H9 (cell line): Measurements from ENCODE around the gene CPA2. TPM values are rescaled to one million over a fixed set of nuclear protein-coding genes. Genes with fewer than 3 reads are reported as not detected.

Source experiments
- DNase-seq: peaks from one replicate; pipeline ENCODE4 v3.0.0-alpha.2; 2017
- H2AFZ ChIP-seq: one replicate; pipeline ENCODE4 v1.6.1; 2013; ENCODE audit warnings: mild to moderate bottlenecking, low read length, control low read depth, moderate library complexity
- H2AK5ac ChIP-seq: 2 replicates; pipeline ENCODE4 v1.6.1; 2013; ENCODE audit warnings: low read length, control low read depth, mixed read lengths; ENCODE audit not compliant: insufficient read length
- H2BK120ac ChIP-seq: one replicate; pipeline ENCODE4 v1.6.1; 2013; ENCODE audit warnings: low read depth, mild to moderate bottlenecking, low read length, control low read depth, inconsistent platforms; ENCODE audit not compliant: poor library complexity, severe bottlenecking
- H2BK12ac ChIP-seq: 2 replicates; pipeline ENCODE4 v1.6.1; 2013; ENCODE audit warnings: low read length, control low read depth, mixed read lengths, low read depth; ENCODE audit not compliant: insufficient read length
- H2BK15ac ChIP-seq: 2 replicates; pipeline ENCODE4 v1.6.1; 2013; ENCODE audit warnings: low read depth, low read length, control low read depth
- H2BK20ac ChIP-seq: one replicate; pipeline ENCODE4 v1.6.1; 2013; ENCODE audit warnings: low read depth, mild to moderate bottlenecking, low read length, control low read depth, inconsistent platforms; ENCODE audit not compliant: poor library complexity, severe bottlenecking
- H2BK5ac ChIP-seq: 2 replicates; pipeline ENCODE4 v1.6.1; 2013; ENCODE audit warnings: low read length, control low read depth, mixed read lengths; ENCODE audit not compliant: insufficient read length
- H3K14ac ChIP-seq: 2 replicates; pipeline ENCODE4 v1.6.1; 2013; ENCODE audit warnings: low read length, control low read depth; ENCODE audit not compliant: insufficient read depth
- H3K18ac ChIP-seq: 2 replicates; pipeline ENCODE4 v1.6.1; 2013; ENCODE audit warnings: low read depth, mild to moderate bottlenecking, mixed read lengths, low read length, control low read depth; ENCODE audit not compliant: insufficient read length
- H3K23ac ChIP-seq: 2 replicates; pipeline ENCODE4 v1.6.1; 2013; ENCODE audit warnings: low read length, control low read depth, mixed read lengths, low read depth; ENCODE audit not compliant: insufficient read length
- H3K23me2 ChIP-seq: 2 replicates; pipeline ENCODE4 v1.6.1; 2013; ENCODE audit warnings: low read depth, mild to moderate bottlenecking, mixed read lengths, low read length, control low read depth; ENCODE audit not compliant: insufficient read length, poor library complexity, severe bottlenecking
- H3K27ac ChIP-seq: 2 replicates; pipeline ENCODE4 v1.5.1; 2013; ENCODE audit warnings: low read length, control low read depth, mixed read lengths, low read depth; ENCODE audit not compliant: insufficient read length
- H3K27me3 ChIP-seq: 2 replicates; pipeline ENCODE4 v1.6.1; 2013; ENCODE audit warnings: low read length, control low read depth, inconsistent platforms; ENCODE audit not compliant: insufficient read depth
- H3K4ac ChIP-seq: 2 replicates; pipeline ENCODE4 v1.6.1; 2013; ENCODE audit warnings: low read depth, mild to moderate bottlenecking, control low read depth, inconsistent platforms, low read length, moderate library complexity
- H3K4me1 ChIP-seq: 2 replicates; pipeline ENCODE4 v1.6.1; 2013; ENCODE audit warnings: low read length, control low read depth, inconsistent platforms; ENCODE audit not compliant: insufficient read depth
- H3K4me2 ChIP-seq: 2 replicates; pipeline ENCODE4 v1.6.1; 2013; ENCODE audit warnings: low read length, control low read depth, mixed read lengths; ENCODE audit not compliant: insufficient read length, insufficient read depth
- H3K56ac ChIP-seq: 2 replicates; pipeline ENCODE4 v1.6.1; 2013; ENCODE audit warnings: low read depth, mild to moderate bottlenecking, mixed read lengths, low read length, control low read depth; ENCODE audit not compliant: insufficient read length
- H3K79me1 ChIP-seq: 2 replicates; pipeline ENCODE4 v1.6.1; 2013; ENCODE audit warnings: low read depth, mild to moderate bottlenecking, moderate library complexity, low read length, control low read depth, inconsistent platforms; ENCODE audit not compliant: insufficient read depth, poor library complexity, severe bottlenecking
- H3K79me2 ChIP-seq: 2 replicates; pipeline ENCODE4 v1.6.1; 2013; ENCODE audit warnings: low read length, control low read depth, inconsistent platforms; ENCODE audit not compliant: insufficient read depth
- H3K9ac ChIP-seq: 2 replicates; pipeline ENCODE4 v1.6.1; 2013; ENCODE audit warnings: low read length, control low read depth, mixed read lengths; ENCODE audit not compliant: insufficient read length; ENCODE audit errors: extremely low read depth
- H3K9me3 ChIP-seq: one replicate; pipeline ENCODE4 v1.6.1; 2013; ENCODE audit warnings: low read depth, low read length, inconsistent platforms; ENCODE audit not compliant: control insufficient read depth
- H3T11ph ChIP-seq: one replicate; pipeline ENCODE4 v1.6.1; 2013; ENCODE audit warnings: mild to moderate bottlenecking, low read length, control low read depth, inconsistent platforms
- H4K20me1 ChIP-seq: one replicate; pipeline ENCODE4 v1.6.1; 2013; ENCODE audit not compliant: control insufficient read depth, insufficient read length, insufficient read depth
- H4K5ac ChIP-seq: 2 replicates; pipeline ENCODE4 v1.6.1; 2013; ENCODE audit warnings: low read depth, mild to moderate bottlenecking, mixed read lengths, low read length, control low read depth; ENCODE audit not compliant: insufficient read length
- H4K8ac ChIP-seq: replicated peaks from 2 replicates; pipeline ENCODE4 v1.6.1; 2013; ENCODE audit warnings: low read length, control low read depth, mixed read lengths, low read depth; ENCODE audit not compliant: insufficient read length
- H4K91ac ChIP-seq: 2 replicates; pipeline ENCODE4 v1.6.1; 2013; ENCODE audit warnings: low read depth, mild to moderate bottlenecking, moderate library complexity, mixed read lengths, low read length, control low read depth; ENCODE audit not compliant: insufficient read length
- H3K27ac Mint-ChIP-seq, 3 experiments: 2 replicates in 2 of 3; 3 replicates in 1 of 3; pipeline ENCODE4 v1.8.0; 2020 to 2021; ENCODE audit warnings: mixed read lengths in 3 of 3, mild to moderate bottlenecking in 1 of 3, moderate library complexity in 1 of 3
- H3K27me3 Mint-ChIP-seq: 2 replicates; pipeline ENCODE4 v1.8.0; 2021; ENCODE audit warnings: low read depth, mild to moderate bottlenecking, moderate library complexity, mixed read lengths
- H3K36me3 Mint-ChIP-seq, 3 experiments: 2 replicates in 2 of 3; 3 replicates in 1 of 3; pipeline ENCODE4 v1.8.0; 2020 to 2021; ENCODE audit warnings: low read depth in 3 of 3, mixed read lengths in 3 of 3; ENCODE audit not compliant: insufficient read depth in 1 of 3
- H3K4me1 Mint-ChIP-seq, 2 experiments: 2 replicates each; pipeline ENCODE4 v1.8.0; 2020; ENCODE audit warnings: mixed read lengths in 2 of 2
- H3K4me3 Mint-ChIP-seq, 2 experiments: 2 replicates in 1 of 2; 3 replicates in 1 of 2; pipeline ENCODE4 v1.8.0; 2020 to 2021; ENCODE audit warnings: mild to moderate bottlenecking in 2 of 2, mixed read lengths in 2 of 2, moderate library complexity in 1 of 2
- H3K9me3 Mint-ChIP-seq, 2 experiments: 2 replicates in 1 of 2; 3 replicates in 1 of 2; pipeline ENCODE4 v1.8.0; 2020; ENCODE audit warnings: mild to moderate bottlenecking in 2 of 2, mixed read lengths in 2 of 2, moderate library complexity in 1 of 2
- WGBS: extraction: QIAGEN DNeasy Blood & Tissue Kit; methylation state at CpG from one replicate; pipeline ENCODE4 v1.1.7; 2013; ENCODE audit warnings: missing lambda C conversion rate, low lambda C conversion rate, mixed read lengths; ENCODE audit not compliant: insufficient read length; ENCODE audit errors: extremely low coverage; 5-methylcytosine and 5-hydroxymethylcytosine counted together
- total RNA-seq: library from RNA; stranded (reverse); gene quantifications from 2 replicates; pipeline ENCODE4 v1.2.1, GENCODE V29; 2021
- TF ChIP-seq, protein P1 (sequence below): fragments of 200-600 bp; sonication (generic); conservative IDR thresholded peaks from 3 replicates; pipeline ENCODE4 v1.8.0; 2021; ENCODE audit warnings: antibody characterized with exemption, mild to moderate bottlenecking

The CPA2 gene
- total RNA-seq, 1 experiment from 2014 or later = not detected

- WGBS = no CpG with 5 or more reads among the region's 1 CpG
- no peaks in the 10 kb centered on the region for H3K9me3 ChIP-seq
- no peak overlapping the region for H3K23ac ChIP-seq
- H3K56ac ChIP-seq = no peak overlapping the region
- TF ChIP-seq, protein P1, sequence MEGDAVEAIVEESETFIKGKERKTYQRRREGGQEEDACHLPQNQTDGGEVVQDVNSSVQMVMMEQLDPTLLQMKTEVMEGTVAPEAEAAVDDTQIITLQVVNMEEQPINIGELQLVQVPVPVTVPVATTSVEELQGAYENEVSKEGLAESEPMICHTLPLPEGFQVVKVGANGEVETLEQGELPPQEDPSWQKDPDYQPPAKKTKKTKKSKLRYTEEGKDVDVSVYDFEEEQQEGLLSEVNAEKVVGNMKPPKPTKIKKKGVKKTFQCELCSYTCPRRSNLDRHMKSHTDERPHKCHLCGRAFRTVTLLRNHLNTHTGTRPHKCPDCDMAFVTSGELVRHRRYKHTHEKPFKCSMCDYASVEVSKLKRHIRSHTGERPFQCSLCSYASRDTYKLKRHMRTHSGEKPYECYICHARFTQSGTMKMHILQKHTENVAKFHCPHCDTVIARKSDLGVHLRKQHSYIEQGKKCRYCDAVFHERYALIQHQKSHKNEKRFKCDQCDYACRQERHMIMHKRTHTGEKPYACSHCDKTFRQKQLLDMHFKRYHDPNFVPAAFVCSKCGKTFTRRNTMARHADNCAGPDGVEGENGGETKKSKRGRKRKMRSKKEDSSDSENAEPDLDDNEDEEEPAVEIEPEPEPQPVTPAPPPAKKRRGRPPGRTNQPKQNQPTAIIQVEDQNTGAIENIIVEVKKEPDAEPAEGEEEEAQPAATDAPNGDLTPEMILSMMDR = no peak
- no peak overlapping the region for H2BK5ac ChIP-seq
- H3K14ac ChIP-seq = no peak overlapping the region
- H2AFZ ChIP-seq = no peak overlapping the region
- no peak overlapping the region for H4K8ac ChIP-seq
- H3K27ac ChIP-seq = no peak overlapping the region
- H2BK15ac ChIP-seq = no peak overlapping the region
- H3K23me2 ChIP-seq = no peaks in the 10 kb centered on the region
- peaks cover 4% of the 10 kb centered on the region for H3K27me3 Mint-ChIP-seq
- no peaks in the 10 kb centered on the region for H3K79me1 ChIP-seq
- peaks cover 2 to 31% (median 20%) of the 10 kb centered on the region in 3 experiments; a peak in 6 of 7 replicates for H3K36me3 Mint-ChIP-seq
- H3K4ac ChIP-seq = no peak overlapping the region
- H3K18ac ChIP-seq = no peak overlapping the region
- H3K27me3 ChIP-seq = no peaks in the 10 kb centered on the region
- no peaks in the 10 kb centered on the region for H4K20me1 ChIP-seq
- H2BK20ac ChIP-seq = no peak overlapping the region
- peaks cover 43 to 53% of the 10 kb centered on the region in 2 experiments for H3K4me1 Mint-ChIP-seq
- H4K5ac ChIP-seq = no peak overlapping the region
- no peak overlapping the region for H4K91ac ChIP-seq
- no peak overlapping the region for H3K4me2 ChIP-seq
- no peak overlapping the region for H2BK12ac ChIP-seq
- H2BK120ac ChIP-seq = no peak overlapping the region
- no peak overlapping the region for H2AK5ac ChIP-seq
- H3K9me3 Mint-ChIP-seq = peaks cover 6 to 24% of the 10 kb centered on the region in 2 experiments; a peak in 3 of 5 replicates
- H3K9ac ChIP-seq = no peak overlapping the region
- no peaks in the 10 kb centered on the region; the same call in 1 of the 2 replicates for H3K4me1 ChIP-seq
- no peak overlapping the region for H3T11ph ChIP-seq
- no peak overlapping the region for H3K27ac Mint-ChIP-seq
- DNase-seq = no peak
- H3K4me3 Mint-ChIP-seq = no peak overlapping the region
- H3K79me2 ChIP-seq = no peaks in the 10 kb centered on the region
Observed at GRCh38 chr7:130258494-130259078, 8.1 kb upstream of the CPA2 start.
